Brain pericyte (primary cell): ENCODE results near the gene PTPRN2.

ENCODE experiments used
- DNase-seq: peaks from one replicate; pipeline ENCODE4 v3.0.0-alpha.2; 2012; ENCODE audit warnings: low read depth, low spot score

Gene PTPRN2

DNA sequence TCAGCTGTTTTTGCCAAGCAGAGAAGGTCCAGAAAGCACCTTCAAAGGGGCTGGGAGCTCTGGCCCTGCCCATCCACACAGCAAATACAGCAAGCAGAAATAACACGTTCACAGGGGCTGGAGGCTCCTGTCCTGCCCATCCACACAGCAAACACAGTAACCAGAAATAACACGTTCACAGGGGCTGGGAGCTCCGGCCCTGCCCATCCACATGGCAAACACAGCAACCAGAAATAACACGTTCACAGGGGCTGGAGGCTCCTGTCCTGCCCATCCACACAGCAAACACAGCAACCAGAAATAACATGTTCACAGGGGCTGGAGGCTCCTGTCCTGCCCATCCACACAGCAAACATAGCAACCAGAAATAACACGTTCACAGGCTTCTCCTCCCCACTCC lies 558.1 kb downstream of the PTPRN2 start:
- DNase-seq = no peak

DNA sequence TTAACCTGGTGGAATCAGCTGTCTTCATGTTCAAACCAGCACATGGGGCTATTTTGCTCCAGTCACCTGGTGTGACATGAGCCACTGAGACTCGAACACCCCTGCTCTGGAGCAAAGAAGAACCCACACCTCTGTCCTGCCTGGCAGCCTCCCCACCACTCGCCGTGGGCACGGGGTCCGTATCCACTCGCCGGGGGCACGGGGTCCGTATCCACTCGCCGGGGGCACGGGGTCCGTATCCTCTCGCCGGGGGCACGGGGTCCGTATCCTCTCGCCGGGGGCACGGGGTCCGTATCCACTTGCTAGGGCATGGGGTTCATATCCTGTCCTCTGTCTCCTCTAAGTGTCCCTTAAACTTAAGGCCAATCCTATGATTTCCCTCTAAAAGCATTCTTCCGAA lies 558.7 kb downstream of the PTPRN2 start:
- DNase-seq = no peak

DNA sequence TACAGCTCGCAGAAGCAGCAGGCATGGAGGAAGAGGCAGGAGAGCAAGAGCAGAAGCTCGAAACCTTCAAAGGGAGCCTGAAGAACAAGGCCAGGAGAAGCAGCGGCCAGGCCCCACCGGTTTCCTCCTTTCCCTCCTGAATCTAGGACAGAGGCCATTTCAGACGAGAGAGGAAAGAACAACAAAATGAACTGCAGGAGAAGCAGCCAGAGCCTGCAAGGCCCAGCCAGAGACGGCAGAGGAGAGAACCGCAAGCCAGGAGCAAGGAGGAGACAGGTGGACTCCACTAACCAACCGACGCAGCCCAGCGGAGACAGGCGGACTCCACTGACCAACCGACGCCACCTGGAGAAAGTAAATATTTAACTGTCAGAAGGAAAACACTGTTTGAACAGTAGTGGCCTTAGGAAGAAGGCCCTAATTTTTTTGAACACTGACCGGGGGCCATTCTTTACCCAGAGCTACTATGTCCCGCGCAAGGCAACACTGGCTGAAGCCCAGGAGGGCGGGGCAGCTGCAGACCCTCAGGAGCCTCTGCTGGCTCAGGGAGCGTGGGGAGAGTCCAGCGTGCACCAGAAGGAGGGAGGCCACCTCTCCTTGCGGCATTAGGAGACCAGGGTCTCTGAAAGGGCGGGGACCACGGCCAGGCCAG lies 559.2 kb downstream of the PTPRN2 start:
- no peak for DNase-seq

DNA sequence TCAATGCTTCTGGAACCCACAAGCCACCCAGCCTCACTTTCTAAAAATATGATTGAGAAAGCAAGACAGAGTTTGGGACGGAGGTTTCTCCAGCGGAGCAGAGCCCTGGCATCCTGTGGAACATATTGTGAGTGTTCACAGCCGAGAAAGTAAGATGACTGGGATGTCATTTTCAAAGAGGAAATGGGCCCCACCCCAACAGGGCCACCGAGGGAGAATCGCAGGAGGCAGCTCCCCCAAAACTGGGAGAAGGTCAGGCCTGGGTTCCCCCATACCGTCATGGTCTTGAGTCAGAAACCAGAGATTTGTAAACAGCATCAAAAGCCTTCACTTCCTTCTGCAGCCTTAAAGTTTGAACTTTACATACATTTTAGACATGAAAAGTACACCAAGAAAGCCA lies 560.0 kb downstream of the PTPRN2 start:
- DNase-seq = no peak

DNA sequence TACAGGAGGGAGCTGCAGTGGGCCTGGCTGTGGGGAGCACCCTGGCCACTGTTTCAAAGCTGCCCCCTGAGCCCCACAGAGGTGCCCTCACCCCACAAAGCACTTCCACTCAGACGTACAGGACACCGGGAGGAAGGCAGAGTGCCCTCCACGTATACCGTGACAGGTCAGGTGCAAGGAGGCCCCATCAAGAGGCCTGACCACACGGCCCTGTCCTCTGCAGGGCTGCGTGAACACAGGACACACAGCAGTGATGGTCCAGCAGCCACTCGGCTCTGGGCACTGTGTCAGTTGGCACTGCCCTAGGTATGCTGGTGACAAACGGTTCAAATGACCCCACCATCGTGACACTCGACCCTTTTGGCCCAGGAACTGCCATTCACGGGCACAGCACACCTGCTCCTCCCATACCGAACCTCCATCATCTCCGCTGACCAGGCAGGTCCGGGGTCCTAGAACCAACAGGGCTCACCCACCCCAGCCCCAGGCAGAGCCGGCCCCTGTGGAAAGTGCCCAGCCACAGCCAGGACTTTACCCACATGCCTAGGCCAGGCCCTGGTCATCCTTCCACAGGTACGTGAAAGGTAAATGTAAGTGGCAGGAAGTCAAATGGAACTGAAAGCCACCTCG lies 560.9 kb downstream of the PTPRN2 start:
- no peak for DNase-seq

DNA sequence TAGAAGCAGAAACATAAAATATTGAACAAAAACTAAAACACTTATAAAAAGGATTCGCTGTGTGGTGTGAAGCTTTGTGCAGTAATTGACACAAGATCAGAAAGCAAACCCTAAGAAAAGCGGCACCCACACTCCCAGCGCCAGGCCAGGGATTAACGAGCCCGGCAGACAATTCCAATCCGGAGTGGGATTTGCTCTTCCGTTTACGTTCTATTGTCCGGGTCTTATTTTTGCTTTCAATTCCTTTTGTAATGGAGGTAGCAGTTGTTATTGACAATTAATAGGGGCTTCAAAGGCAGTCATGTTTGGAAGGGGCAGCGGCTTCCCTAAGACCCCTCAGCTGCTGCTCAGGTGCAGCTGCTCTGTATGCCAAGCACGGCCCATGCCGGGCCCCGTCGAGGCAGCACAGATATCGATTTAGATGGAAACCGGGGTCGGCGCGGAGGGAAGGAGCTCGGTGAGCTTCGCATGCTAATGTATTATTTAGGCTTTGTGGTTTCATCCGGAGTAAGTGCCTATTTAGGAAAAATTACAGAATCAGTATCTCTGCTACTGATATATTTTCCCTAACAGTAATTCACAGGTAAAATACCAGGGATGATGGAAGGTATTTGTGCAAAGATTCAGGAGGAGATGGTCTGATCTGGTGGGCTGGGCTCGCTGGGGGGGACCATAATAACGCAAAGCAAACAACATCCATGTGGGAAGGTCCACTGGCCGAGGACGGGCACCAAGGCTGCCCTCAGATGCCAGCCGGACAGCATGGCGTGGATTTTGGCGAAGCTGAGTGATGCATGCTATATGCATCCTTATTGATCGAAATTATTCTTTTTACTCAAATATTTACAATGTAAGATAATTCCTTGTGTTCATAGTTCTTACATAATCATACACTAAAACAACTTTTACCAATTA lies 561.7 kb downstream of the PTPRN2 start:
- DNase-seq = no peak

DNA sequence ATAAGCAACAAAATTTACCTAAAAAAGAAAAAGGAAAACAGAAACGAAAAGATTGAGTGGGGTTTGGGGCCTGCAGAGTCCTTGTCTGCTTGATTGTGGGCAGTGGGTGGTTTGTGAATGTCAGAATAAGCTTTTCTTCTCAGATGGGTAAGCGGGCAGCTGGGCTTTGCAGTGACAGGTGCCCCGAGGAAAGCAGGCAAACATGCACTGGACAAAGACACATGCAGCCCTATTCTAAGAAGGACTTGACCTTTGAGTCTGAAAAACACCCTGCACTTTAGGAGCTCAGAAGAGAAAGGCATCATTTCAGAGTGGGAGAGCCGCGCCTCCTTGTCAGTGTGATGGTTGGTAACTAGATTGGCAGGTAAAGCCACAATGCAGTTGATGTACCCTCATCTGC lies 562.7 kb downstream of the PTPRN2 start:
- no peak for DNase-seq

DNA sequence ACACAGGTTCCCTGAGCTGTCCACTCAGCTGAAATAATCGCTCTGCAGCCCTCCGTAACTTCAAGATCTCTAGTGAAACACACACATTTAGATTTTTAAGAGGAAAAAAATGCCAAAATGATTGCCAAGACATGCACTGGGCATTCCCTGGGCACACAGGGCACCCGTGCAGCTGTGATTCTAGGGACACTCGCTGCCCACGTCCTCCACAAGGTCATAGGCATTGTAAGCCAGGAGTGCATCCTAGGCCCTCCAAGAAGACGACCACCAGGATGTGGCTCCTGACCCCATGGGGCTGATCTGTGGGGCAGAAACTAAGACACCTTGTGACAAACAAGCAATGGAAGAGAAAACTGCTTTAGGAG lies 563.3 kb downstream of the PTPRN2 start:
- no peak for DNase-seq

DNA sequence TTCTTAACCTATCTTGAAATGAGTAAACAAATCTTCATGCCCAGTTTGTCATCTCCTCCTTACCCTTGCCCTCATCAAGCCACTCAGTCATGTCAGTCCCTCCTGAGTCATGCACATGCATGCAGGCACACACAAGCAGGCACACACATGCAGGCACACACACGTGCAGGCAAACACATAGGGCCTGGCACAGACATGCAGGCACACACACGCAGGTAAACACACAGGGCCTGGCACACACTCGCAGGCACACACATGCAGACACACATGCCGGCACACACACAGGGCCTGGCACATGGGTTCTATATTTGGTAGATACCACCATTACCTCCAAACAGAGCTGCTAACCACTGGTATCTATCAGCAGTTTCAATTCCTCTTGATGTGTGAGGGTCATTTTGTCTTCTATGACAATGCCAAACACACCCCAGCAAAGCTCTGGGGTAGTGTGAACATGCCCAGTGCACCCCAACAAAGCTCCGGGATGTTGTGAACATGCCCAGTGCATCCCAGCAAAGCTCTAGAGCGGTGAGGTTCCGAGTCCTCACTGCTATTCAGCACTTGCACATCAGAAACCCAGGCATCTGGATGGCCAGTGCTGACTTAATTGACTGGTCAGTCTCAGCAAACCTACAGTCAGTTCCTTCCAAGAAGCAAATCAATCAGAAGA lies 563.8 kb downstream of the PTPRN2 start:
- no peak for DNase-seq

DNA sequence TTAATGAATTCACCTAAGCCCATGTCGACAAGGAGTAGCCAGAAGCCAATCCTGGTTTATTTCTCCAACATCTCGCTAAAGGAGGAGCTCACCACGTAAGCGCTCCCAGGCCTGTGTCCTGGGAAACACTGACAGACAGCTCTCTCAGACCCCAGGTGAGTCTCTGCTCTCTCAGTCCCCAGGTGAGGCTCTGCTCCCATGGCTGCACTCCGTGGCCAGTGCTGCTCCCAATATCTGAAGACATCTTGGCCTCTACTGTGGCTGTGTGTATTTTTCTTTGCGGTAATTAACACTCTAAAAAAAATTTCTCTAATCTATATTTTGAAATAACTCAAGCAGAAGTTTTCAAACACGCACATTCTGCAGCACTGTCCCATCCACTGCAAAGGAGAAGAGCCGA lies 564.5 kb downstream of the PTPRN2 start:
- DNase-seq = no peak

DNA sequence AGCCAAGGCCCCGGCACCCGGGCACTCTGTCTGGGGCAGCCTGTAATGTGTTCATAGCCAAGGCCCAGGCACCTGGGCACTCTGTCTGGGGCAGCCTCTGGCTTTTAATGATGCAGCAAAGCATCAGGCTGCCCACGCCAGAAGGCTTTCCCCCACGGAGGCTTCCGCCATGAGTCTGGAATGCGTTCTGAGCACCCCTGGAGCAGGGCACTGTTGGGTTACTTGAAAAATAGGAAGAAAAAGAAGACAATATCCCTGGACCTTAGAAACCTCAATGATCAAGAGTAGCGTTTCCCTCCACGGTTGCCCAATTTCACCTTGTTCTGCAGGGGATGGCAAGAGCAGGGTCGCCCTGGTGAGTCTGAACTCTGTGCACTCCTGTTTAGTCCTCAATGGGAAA lies 565.0 kb downstream of the PTPRN2 start:
- DNase-seq = no peak

DNA sequence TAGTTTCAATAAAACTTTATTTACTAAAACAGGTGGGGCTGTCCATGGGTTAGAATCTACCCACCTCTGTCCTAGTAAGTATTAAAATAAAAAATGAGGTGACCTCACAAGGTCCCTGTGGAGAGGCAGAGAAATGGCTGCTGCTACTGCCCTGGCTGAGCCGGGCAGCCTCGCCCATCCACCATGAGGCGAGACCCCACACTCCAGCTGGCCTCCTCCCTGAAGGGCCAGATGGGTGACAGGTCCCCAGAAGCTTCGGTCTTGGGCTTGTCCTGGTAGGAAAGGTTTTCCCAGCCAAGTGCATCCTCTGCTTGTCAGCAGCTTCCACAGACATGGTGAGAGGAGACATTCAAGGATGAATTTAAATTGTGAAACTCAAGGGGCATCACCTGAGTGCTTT lies 565.8 kb downstream of the PTPRN2 start:
- no peak for DNase-seq

DNA sequence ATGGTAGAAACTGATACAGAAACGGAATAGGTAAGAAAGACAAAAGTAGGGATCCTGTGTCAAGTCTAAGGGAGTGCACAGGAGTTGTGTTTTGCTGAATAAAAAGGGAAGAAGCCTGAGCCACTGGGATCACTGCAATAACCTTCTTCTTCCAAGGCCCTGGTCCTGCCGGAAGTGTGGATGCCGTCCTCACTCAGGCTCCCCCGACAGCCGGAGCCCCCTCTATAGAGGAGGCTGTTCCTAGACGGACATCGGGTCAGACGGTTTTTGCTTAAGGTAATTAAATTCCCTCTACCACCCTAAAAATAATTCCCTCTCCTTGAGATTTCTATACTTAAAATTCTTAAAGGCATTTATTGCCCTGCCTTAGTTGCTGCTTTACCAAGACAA lies 566.9 kb downstream of the PTPRN2 start:
- no peak for DNase-seq

DNA sequence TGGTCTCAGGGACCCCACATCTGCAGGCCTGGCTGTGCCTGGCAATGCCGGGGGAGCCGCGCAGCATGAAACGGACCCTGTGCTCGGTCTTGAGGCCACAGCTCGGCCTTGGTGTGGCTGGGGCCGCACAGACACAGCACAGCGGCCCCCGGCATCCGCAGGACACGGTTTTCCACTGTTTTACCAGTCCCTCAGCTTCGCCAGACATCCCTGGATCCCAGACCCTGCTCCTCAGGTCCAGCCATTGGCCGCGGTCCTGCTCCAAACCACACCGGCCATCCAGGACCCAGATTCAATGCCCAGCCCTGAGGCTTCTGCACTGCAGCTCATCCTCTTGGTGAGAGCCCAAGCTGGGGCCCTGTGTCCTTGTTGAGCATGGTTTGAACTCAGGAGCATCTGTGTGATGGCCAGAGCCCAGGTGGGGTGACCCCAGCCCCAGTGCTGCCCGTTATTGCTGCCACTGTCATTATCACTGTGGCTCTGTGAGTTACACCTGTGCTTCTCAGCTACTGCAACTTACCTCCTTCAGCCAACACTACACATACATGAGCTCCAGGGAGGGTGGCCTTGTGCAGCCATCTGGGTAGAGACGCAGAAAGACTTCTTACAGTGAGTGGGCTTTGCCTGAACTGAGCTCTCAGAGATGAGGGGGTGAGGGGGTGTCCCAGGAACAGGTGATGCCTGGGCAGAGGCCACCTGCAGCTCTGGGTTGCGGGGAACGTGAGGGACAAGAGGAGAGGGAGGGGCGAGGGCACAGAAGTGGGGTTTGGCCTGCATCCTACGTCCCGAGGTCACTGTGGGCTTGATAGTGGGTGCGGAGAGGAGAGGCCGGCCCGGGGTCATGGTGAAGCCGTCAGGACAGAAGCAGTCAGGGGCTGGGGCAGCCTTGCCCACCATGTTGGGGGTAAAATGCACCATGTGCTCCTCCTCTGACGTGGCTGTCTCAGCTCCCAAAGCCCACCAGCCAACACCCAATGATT lies 567.6 kb downstream of the PTPRN2 start:
- DNase-seq = no peak

DNA sequence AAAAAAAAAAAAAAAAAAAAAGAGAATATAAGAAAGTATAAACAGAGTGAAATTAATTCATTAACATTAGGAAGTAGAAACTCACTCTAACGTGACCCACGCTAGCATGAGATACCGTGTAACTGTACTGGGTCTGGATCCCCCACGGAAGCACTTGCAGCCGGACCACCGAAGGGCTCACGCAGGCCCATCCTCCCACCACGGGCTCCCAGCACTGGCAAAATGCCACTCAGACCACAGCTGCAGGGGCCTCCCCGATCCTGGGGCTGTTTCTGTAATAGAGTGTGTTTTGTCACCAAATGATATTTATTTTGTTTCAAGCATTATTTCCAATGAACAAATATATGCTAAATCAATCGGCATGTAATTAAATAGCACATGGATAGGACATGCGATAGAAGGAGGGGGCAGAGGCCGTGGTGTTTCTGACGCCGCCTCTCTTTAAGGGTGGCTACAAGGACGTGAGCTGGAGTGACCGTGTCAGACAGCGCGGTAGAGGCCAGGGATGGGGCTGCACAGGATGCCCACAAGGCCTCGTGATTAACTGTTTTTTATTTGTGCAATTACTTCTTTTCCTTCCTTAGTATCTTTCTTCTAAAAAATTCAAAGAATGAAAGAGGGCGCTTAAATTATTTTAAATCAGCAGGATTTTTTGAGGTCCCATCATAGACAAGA lies 568.5 kb downstream of the PTPRN2 start:
- no peak for DNase-seq

DNA sequence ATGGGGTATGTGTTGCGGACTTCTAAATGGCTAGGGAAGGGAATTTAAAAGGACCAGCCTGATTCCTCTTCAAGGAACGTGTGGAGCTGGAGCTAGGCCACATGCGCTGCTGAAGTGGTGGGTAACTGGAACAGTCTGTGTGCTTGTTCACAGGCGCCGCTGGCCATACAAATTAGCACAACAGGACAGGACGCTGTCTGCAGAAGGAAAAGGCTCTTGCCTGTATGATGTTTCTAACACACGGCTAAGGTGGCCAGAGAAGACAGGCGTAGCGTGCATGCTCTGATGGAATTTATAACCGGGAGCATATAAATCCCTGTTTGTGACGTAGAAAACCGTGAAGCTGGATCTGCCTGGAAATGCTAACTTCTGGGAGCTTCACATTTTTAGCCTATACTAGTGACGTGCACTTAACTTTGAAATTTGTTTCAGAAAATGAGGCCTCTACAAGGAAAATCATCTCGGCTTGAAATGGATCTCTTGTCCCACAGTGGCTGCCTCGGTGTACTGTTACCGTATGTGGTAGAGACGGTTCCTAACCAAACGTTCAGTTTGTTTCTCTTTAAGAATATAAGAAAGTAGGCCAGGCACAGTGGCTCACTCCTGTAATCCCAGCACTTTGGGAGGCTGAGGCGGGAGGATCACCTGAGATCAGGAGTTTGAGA lies 569.4 kb downstream of the PTPRN2 start:
- DNase-seq = no peak

DNA sequence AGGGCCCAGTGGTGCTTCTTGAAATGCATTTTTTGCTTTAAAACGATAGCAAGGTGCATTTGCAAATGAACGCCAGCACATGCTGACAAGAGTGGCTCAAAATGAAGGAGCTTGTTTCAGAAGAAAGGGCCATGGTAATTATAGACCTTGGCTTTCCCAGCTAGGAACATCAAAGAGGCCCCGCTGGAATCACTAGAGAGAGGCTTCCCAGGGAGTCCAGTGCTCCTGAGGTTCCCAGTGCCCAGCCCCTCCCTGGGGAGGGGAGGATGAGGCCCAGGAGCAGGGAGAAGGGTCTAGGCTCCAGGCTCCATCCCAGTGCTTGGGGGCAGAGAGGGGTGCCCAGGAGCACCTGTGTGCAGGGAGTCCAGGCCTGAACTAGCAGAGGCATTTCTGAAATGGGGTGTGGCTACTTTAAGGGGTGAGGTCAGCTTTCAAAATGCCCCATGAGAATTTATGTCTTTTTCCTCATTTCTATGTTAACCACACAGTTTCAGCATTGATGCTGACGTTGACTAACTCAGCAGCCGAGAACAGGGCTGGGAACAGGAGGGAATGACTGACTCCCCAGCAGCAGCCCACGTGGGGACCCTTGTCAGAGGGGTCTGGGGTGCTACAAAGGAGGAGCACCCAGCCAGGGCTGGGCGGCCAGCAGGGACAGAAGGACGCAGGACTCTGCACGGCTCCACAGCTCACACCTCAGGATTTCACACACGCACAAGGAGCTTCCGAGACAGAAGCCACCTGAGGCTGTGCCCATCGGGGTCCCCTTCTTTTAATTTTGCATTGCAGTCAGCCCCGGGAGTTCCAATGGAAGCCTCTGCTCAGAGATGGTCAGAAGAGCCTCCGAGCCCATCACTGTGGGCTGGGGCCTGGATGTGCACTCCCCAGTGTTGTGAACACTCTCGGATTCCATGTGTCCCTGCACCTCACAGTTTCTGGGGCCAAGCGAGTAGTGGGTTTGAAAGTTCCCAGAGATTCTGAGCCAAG lies 570.2 kb downstream of the PTPRN2 start:
- DNase-seq = no peak

DNA sequence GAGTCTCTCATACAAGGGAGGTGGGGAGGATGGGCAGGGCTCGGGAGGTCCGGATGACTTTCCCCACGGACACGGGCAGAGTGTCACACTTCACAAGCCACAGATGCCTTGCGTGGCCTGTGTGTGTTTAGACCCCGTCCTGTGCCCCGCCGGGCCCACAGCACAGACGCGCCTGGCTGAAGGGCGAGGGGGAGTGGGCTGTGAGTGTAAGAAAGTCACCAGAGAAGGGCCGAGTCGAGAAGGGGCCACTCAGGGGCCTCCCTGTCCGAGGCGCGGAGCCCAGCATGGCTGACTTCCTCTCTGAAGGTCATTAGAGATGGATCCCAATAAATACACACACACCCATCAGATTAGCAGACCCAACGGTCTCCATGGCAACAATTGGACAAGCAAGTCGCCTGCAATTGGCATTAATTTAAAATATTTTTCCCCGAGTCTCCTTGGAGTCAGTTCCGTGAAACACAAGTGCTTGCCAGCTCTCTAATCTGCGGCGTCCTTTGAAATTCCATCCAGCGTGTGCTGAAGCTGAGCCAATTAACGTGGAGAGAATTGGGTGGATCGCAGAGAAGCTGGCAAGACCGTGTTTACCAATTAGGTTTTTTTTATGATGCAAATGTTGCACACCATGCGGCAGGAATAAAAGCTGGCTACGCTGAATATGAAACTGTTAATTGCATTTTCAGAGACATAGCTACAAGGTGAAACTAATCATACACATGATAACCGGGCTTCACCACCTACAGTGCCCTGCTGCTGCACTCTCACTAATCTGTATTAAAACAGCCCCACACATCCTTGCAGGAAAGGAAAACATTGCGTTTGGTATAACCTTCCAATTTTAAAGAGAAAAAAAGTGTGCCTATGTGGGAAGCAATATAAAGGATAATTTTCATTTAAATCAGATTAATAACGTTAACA lies 571.2 kb downstream of the PTPRN2 start:
- DNase-seq = no peak
